Mucosa of descending colon (tissue), 3 donors: ENCODE data around the gene SIGLEC5. TPM values are rescaled to one million over a fixed set of nuclear protein-coding genes. Genes with fewer than 3 reads are reported as not detected.
"Not testable (repeated sequence)": the region's sequence is repeated elsewhere in the genome, so short reads cannot be mapped to it uniquely, and the experiment has no call there.

Experiments
- ATAC-seq: fragments of 200-7000 bp; cut with Tn5 transposase; one replicate; pipeline ENCODE4 v1.9.1; 2020; ENCODE audit warnings: mild to moderate bottlenecking, moderate library complexity
- DNase-seq, 3 donors: peaks; one replicate each; pipeline ENCODE4 v3.0.0-alpha.2; 2020
- H3K36me3 ChIP-seq: fragments of 200-600 bp; one replicate; pipeline ENCODE4 v1.8.0; 2021; ENCODE audit warnings: low read depth, mild to moderate bottlenecking
- H3K4me1 ChIP-seq: fragments of 200-600 bp; one replicate; pipeline ENCODE4 v1.8.0; 2021; ENCODE audit warnings: low read depth, mild to moderate bottlenecking
- H3K4me3 ChIP-seq: fragments of 200-600 bp; one replicate; pipeline ENCODE4 v1.8.0; 2021; ENCODE audit warnings: mild to moderate bottlenecking
- H3K9me3 ChIP-seq: fragments of 200-600 bp; one replicate; pipeline ENCODE4 v1.8.0; 2021; ENCODE audit warnings: mild to moderate bottlenecking
- CTCF ChIP-seq: fragments of 200-600 bp; IDR thresholded peaks from one replicate; pipeline ENCODE4 v1.8.0; 2022; ENCODE audit warnings: antibody characterized with exemption, mild to moderate bottlenecking
- intact Hi-C, 2 donors: fragments of 100-400 bp; cut with DNase I in 1 of 2; cut with micrococcal nuclease in 1 of 2; formaldehyde crosslinking; loops; one replicate each; pipeline versions ENCODE4 v1.11.0 to v1.11.1; 2022; cut with DNase I, micrococcal nuclease
- total RNA-seq, 3 donors: library from RNA; stranded (reverse); fragmentation: NEBNext Ultra II Directional in 2 of 3; extraction: Animal tissue kit (Norgen Biotek cat#: 25700) in 2 of 3; gene quantifications; one replicate each; pipeline versions ENCODE4 v1.2.1 to v1.2.4, GENCODE V29; 2021 to 2023
- donor health status: DM: no; HTN: no; CAD: no; lungs with moderate emphysema.
- donor health status: DM: no; HTN: no; CAD: no.
- donor health status: DM: no; HTN: yes; CAD: no.

Gene SIGLEC5
- total RNA-seq, 3 donors from 2014 or later: 0.32 to 0.84 TPM; not detected in 1

- peak; percentile 59 for ATAC-seq
- no peaks in the 10 kb centered on the region for H3K4me1 ChIP-seq
- DNase-seq: peak in 1 of 3 donors; percentile 8
- intact Hi-C loops: no loop called here
- H3K9me3 ChIP-seq: peaks cover 2% of the 10 kb centered on the region
- no peaks in the 10 kb centered on the region for H3K36me3 ChIP-seq
- H3K4me3 ChIP-seq: no peak overlapping the region
- no peak for TF ChIP-seq CTCF
Measured at GRCh38 chr19:51651216-51651846, 21.1 kb upstream of the SIGLEC5 start.

- no peak for TF ChIP-seq CTCF
- ATAC-seq (no peak), DNase-seq (no peak)
- H3K9me3 ChIP-seq: no peaks in the 10 kb centered on the region
- no peaks in the 10 kb centered on the region for H3K36me3 ChIP-seq
- intact Hi-C loops: no loop called here
- no peak overlapping the region for H3K4me3 ChIP-seq
- H3K4me1 ChIP-seq: no peaks in the 10 kb centered on the region
Measured at GRCh38 chr19:51647318-51647717, 17.1 kb upstream of the SIGLEC5 start.

GRCh38 chr19:51646730-51647129, 16.5 kb upstream of the SIGLEC5 start, which contains the start of gene SIGLEC14:
TSS of gene SIGLEC14 (minus strand) at chr19:51646825. CDS start at chr19:51646759, 66 bp downstream.
- H3K4me3 ChIP-seq, H3K9me3 ChIP-seq, intact Hi-C loops, H3K4me1 ChIP-seq, H3K36me3 ChIP-seq: not testable (repeated sequence)
- DNase-seq (peak in 2 of 3 donors; percentile 10 to 54), ATAC-seq (peak; percentile 68)

GRCh38 chr19:51644636-51645271, 14.6 kb upstream of the SIGLEC5 start:
- Histone ChIP-seq H3K36me3 (no peaks in the 10 kb centered on the region), H3K9me3 (no peaks in the 10 kb centered on the region), H3K4me1 (no peaks in the 10 kb centered on the region), H3K4me3 (no peak overlapping the region)
- intact Hi-C loops: no loop called here
- no peak for TF ChIP-seq CTCF
- DNase-seq (no peak), ATAC-seq (peak; percentile 49)

DNA sequence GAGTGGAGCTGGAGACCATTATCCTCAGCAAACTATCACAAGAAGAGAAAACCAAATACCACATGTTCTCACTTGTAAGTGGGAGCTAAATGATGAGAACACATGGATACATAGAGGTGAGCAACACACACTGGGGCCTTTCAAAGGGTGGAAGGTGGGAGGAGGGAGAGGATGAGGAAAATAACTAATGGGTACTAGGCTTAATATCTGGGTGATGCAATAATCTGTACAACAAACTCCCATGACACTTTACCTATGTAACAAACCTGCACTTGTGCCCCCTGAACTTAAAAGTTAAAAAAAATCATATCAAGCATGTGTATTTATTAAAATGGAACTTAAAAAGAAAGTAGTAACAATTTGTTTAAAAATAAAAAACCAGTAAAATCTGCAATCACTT, 11.4 kb upstream of the SIGLEC5 start:
- H3K4me1 ChIP-seq: no peaks in the 10 kb centered on the region
- ATAC-seq (no peak), DNase-seq (no peak)
- H3K9me3 ChIP-seq: peaks cover 5% of the 10 kb centered on the region
- TF ChIP-seq CTCF: no peak
- no peak overlapping the region for H3K4me3 ChIP-seq
- intact Hi-C loops: no loop called here
- H3K36me3 ChIP-seq: no peaks in the 10 kb centered on the region

DNA sequence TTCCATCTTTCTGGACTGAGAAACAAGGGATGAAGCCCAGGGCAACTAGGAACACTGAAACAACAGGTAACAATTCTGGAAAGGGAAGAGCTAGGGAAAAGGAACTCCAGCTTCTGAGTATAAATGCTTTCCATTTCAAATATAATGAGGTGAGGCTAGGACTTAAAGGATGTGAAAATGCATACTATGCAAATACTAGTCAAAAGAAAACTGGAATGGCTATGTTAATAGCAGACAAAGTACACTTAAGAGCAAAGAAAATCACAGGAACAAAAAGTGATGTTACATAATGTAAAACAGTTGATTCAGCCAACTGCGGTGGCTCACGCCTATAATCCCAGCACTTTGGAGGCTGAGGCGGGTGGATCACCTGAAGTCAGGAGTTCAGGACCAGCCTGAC, 10.2 kb upstream of the SIGLEC5 start:
- Histone ChIP-seq H3K9me3 (peaks cover 5% of the 10 kb centered on the region), H3K4me1 (no peaks in the 10 kb centered on the region), H3K4me3 (no peak overlapping the region), H3K36me3 (no peaks in the 10 kb centered on the region)
- intact Hi-C loops: no loop called here
- ATAC-seq (no peak), DNase-seq (no peak)
- no peak for TF ChIP-seq CTCF
